Measurements from ENCODE around the gene CYP46A1.

- TF ChIP-seq, protein P1, sequence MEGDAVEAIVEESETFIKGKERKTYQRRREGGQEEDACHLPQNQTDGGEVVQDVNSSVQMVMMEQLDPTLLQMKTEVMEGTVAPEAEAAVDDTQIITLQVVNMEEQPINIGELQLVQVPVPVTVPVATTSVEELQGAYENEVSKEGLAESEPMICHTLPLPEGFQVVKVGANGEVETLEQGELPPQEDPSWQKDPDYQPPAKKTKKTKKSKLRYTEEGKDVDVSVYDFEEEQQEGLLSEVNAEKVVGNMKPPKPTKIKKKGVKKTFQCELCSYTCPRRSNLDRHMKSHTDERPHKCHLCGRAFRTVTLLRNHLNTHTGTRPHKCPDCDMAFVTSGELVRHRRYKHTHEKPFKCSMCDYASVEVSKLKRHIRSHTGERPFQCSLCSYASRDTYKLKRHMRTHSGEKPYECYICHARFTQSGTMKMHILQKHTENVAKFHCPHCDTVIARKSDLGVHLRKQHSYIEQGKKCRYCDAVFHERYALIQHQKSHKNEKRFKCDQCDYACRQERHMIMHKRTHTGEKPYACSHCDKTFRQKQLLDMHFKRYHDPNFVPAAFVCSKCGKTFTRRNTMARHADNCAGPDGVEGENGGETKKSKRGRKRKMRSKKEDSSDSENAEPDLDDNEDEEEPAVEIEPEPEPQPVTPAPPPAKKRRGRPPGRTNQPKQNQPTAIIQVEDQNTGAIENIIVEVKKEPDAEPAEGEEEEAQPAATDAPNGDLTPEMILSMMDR (IDR thresholded peaks at IDR 0.05) = no peak
- TF ChIP-seq POLR2A (IDR thresholded peaks at IDR 0.05) = no peak
Measured at GRCh38 chr14:99764222-99764706, 80.2 kb downstream of the CYP46A1 start.
